Prostate gland (tissue), 2 donors: ENCODE data around the gene GSE1. TPM values are rescaled to one million over a fixed set of nuclear protein-coding genes. Genes with fewer than 3 reads are reported as not detected.

ENCODE experiments used
- DNase-seq: peaks from one replicate; pipeline ENCODE4 v3.0.0-alpha.2; 2019; ENCODE audit warnings: low spot score
- H3K27ac ChIP-seq, 2 donors: fragments of 200-600 bp; sonication (generic); 2 replicates each; pipeline ENCODE4 v1.5.1; 2017 to 2019
- H3K27me3 ChIP-seq: fragments of 200-600 bp; sonication (generic); replicated peaks from 2 replicates; pipeline ENCODE4 v1.5.1; 2019; ENCODE audit not compliant: insufficient read depth
- H3K36me3 ChIP-seq, 2 donors: fragments of 200-600 bp; sonication (generic); 1 replicate in 1 of 2; 2 replicates in 1 of 2; pipeline versions ENCODE4 v1.5.1 to v1.8.1; 2017 to 2019
- H3K4me1 ChIP-seq: fragments of 200-600 bp; sonication (generic); replicated peaks from 2 replicates; pipeline ENCODE4 v1.5.1; 2019
- H3K4me3 ChIP-seq, 2 donors: fragments of 200-600 bp; sonication (generic); 2 replicates each; pipeline ENCODE4 v1.5.1; 2017 to 2019
- H3K9me3 ChIP-seq: fragments of 200-600 bp; sonication (generic); 2 replicates; pipeline ENCODE4 v1.5.1; 2017
- POLR2A ChIP-seq: fragments of 450-650 bp; IDR thresholded peaks from one replicate; pipeline ENCODE4 v1.6.1; 2016; ENCODE audit warnings: antibody characterized with exemption, mild to moderate bottlenecking
- POLR2AphosphoS5 ChIP-seq: sonication (generic); formaldehyde crosslinking; IDR thresholded peaks from one replicate; pipeline ENCODE4 v1.6.1; 2017; ENCODE audit warnings: antibody characterized with exemption
- WGBS: methylation state at CpG from one replicate; pipeline ENCODE4 v1.1.5; 2018; 5-methylcytosine and 5-hydroxymethylcytosine counted together
- intact Hi-C: fragments of 100-400 bp; cut with DNase I; formaldehyde crosslinking; loops from one replicate; pipeline ENCODE4 v1.14.2; 2022
- total RNA-seq, 2 donors: library from RNA; depleted of rRNA; stranded (reverse); fragments of >200 nt; gene quantifications; one replicate each; pipeline ENCODE4 v1.1.0, GENCODE V29; 2016
- TF ChIP-seq, protein P1 (sequence below), 4 experiments: fragments of 200-600 bp in 2 of 4; fragments of 450-650 bp in 2 of 4; sonication (generic) in 2 of 4; IDR thresholded peaks; 1 replicate in 3 of 4; 2 replicates in 1 of 4; pipeline ENCODE4 v1.5.1; 2016 to 2019; ENCODE audit warnings: antibody characterized with exemption in 4 of 4, mild to moderate bottlenecking in 2 of 4, moderate library complexity in 2 of 4

Gene GSE1
- total RNA-seq, 2 donors from 2014 or later: 41.4 to 146 TPM

GRCh38 chr16:85650844-85651628 is 37.9 kb downstream of the GSE1 start:
- no peak for DNase-seq
- H3K4me1 ChIP-seq: peaks cover 23% of the 10 kb centered on the region
- no peak overlapping the region for H3K4me3 ChIP-seq
- no peaks in the 10 kb centered on the region for H3K9me3 ChIP-seq
- TF ChIP-seq POLR2AphosphoS5: no peak
- TF ChIP-seq, protein P1, sequence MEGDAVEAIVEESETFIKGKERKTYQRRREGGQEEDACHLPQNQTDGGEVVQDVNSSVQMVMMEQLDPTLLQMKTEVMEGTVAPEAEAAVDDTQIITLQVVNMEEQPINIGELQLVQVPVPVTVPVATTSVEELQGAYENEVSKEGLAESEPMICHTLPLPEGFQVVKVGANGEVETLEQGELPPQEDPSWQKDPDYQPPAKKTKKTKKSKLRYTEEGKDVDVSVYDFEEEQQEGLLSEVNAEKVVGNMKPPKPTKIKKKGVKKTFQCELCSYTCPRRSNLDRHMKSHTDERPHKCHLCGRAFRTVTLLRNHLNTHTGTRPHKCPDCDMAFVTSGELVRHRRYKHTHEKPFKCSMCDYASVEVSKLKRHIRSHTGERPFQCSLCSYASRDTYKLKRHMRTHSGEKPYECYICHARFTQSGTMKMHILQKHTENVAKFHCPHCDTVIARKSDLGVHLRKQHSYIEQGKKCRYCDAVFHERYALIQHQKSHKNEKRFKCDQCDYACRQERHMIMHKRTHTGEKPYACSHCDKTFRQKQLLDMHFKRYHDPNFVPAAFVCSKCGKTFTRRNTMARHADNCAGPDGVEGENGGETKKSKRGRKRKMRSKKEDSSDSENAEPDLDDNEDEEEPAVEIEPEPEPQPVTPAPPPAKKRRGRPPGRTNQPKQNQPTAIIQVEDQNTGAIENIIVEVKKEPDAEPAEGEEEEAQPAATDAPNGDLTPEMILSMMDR (IDR thresholded peaks at IDR 0.05): no peak
- no peak for TF ChIP-seq POLR2A
- 30% methylated on average over 24 of the region's 42 CpGs for WGBS
- H3K36me3 ChIP-seq: peaks cover 0 to 4% of the 10 kb centered on the region in 2 donors
- no peaks in the 10 kb centered on the region for H3K27me3 ChIP-seq
- intact Hi-C loops: no loop called here
- no peak overlapping the region for H3K27ac ChIP-seq

GRCh38 chr16:85651629-85652430 is 38.7 kb downstream of the GSE1 start:
- H3K27me3 ChIP-seq: no peaks in the 10 kb centered on the region
- H3K4me1 ChIP-seq: peaks cover 23% of the 10 kb centered on the region
- no peak for DNase-seq
- no peaks in the 10 kb centered on the region for H3K9me3 ChIP-seq
- intact Hi-C loops: no loop called here
- peaks cover 0 to 12% of the 10 kb centered on the region in 2 donors for H3K36me3 ChIP-seq
- whole genome bisulfite sequencing: 60% methylated on average over 25 of the region's 27 CpGs
- TF ChIP-seq, protein P1 (IDR thresholded peaks at IDR 0.05): no peak
- no peak for TF ChIP-seq POLR2AphosphoS5
- no peak for TF ChIP-seq POLR2A
- H3K4me3 ChIP-seq: no peak overlapping the region
- peak overlapping the region in 1 of 2 donors; percentile 65 for H3K27ac ChIP-seq

DNA sequence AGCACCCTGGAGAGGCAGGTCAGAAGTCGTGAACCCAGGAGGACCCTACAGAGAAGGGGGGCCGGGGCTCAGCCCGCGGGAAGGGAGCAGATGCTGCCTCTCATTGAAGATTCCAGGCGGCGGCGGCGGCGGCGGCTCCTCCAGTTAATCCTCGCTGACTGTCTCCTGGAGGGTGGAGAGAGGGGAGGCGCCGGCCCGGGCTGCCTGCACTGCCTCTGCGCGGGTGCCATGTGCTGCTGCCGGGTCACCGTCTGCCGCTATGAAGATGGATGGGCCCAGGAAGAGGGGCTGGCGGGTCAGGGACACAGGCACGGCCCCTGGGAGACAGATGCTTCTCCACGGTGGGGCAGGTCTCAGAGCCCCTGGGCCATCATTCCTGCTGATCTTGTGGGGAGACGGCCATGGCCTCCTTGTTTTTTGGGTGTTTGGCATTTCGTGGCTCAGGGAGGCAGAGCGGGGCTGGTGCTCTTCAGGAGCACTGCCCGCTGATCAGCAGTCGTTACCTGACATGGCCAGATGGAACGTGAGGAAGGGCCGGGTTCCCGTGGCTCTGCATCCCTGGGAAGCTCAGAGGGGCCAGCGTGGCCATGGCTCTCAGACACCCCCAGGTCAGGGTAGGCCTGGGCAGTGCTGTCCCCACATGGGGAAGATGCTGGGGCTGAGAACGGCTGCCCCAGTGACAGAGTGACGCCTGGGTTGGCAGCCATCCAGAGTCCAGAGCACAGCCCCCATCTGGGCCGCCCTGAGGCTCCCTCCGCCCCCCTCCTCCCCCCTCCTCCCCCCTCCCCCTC is 39.5 kb downstream of the GSE1 start:
- intact Hi-C loops: no loop called here
- Histone ChIP-seq H3K27me3 (no peaks in the 10 kb centered on the region), H3K4me1 (peaks cover 23% of the 10 kb centered on the region), H3K27ac (peak overlapping the region; percentile 65 to 66), H3K9me3 (no peaks in the 10 kb centered on the region), H3K36me3 (peaks cover 0 to 18% of the 10 kb centered on the region in 2 donors), H3K4me3 (no peak overlapping the region)
- 34% methylated on average over 29 of the region's 35 CpGs for WGBS
- TF ChIP-seq POLR2AphosphoS5 (no peak), POLR2A (no peak)
- TF ChIP-seq, protein P1 (IDR thresholded peaks at IDR 0.05): peak in 1 of 4 experiments; percentile 8
- DNase-seq: no peak

DNA sequence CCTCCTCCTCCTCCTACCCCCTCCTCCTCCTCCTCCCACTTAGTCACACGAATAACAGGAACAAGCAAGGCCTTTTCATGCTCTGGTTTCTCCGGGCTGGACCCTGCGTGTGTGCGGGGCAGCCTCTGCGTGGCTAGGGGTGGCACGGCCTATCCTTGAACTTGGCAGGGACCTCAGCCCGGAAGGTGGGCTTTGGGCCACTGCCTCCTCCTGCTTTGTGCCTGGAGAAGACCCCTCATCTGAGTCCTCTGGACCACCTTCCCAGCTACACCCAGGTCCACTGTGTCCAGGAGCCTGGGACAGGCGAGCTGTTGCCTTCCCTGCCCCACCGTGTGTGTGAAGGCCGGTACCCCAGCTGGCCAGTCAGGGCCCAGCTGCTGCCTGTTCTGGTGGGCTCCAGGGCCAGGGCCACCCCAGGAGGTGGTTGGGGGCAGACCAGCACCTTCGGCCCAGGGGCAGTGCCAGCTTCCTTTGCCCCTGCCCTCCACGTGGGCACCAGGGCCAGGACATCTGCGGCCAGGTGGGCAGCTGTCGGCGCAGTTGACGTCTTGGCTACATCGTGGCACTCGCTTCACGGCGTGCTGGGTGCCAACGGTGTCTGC is 40.3 kb downstream of the GSE1 start:
- TF ChIP-seq POLR2AphosphoS5 (no peak), POLR2A (no peak)
- Histone ChIP-seq H3K27me3 (no peaks in the 10 kb centered on the region), H3K9me3 (no peaks in the 10 kb centered on the region), H3K27ac (peak overlapping the region; percentile 49 to 71), H3K4me1 (peaks cover 23% of the 10 kb centered on the region), H3K4me3 (no peak overlapping the region), H3K36me3 (peaks cover 0 to 18% of the 10 kb centered on the region in 2 donors)
- intact Hi-C loops: no loop called here
- WGBS: 61% methylated on average over 21 of the region's 21 CpGs
- no peak for DNase-seq
